GM12878 (cell line): ENCODE results near the gene SESN1. TPM values are rescaled to one million over a fixed set of nuclear protein-coding genes. Genes with fewer than 3 reads are reported as not detected.
A peak's percentile ranks its signal among the peaks of the same experiment; 100 is the strongest.

ENCODE experiments used
- BCLAF1 ChIP-seq: fragments of 450-650 bp; IDR thresholded peaks from 2 replicates; pipeline ENCODE4 v1.6.1; 2017; ENCODE audit warnings: antibody characterized with exemption, mild to moderate bottlenecking, moderate library complexity
- CHD2 ChIP-seq: IDR thresholded peaks from 2 replicates; pipeline ENCODE4 v1.6.1; 2011; ENCODE audit warnings: low read depth, low read length, improper control_type of control experiment, borderline replicate concordance
- CREB1 ChIP-seq: IDR thresholded peaks from 2 replicates; pipeline ENCODE4 v1.6.1; 2012; ENCODE audit warnings: low read depth, mild to moderate bottlenecking, inconsistent platforms
- CREM ChIP-seq: IDR thresholded peaks from 2 replicates; pipeline ENCODE4 v1.6.1; 2014; ENCODE audit warnings: antibody characterized with exemption, low read depth
- EZH2 ChIP-seq: IDR thresholded peaks from 2 replicates; pipeline ENCODE4 v1.6.1; 2012; ENCODE audit warnings: low read depth, mild to moderate bottlenecking, control low read depth, inconsistent platforms, low read length, borderline replicate concordance; ENCODE audit not compliant: control insufficient read depth
- IKZF2 ChIP-seq, 2 experiments: fragments of 450-650 bp; IDR thresholded peaks; 2 replicates each; pipeline ENCODE4 v1.6.1; 2017; ENCODE audit warnings: mild to moderate bottlenecking in 2 of 2, moderate library complexity in 2 of 2
- IRF3 ChIP-seq: fragments of 450-650 bp; IDR thresholded peaks from 2 replicates; pipeline ENCODE4 v1.6.1; 2014; ENCODE audit warnings: mild to moderate bottlenecking
- NKRF ChIP-seq: fragments of 450-650 bp; conservative IDR thresholded peaks from 2 replicates; pipeline ENCODE4 v1.6.1; 2017; ENCODE audit warnings: mild to moderate bottlenecking, moderate library complexity
- POLR2AphosphoS5 ChIP-seq: IDR thresholded peaks from 2 replicates; pipeline ENCODE4 v1.6.1; 2011; ENCODE audit warnings: mild to moderate bottlenecking, low read length, inconsistent platforms
- RELA ChIP-seq: fragments of 450-650 bp; IDR thresholded peaks from 2 replicates; pipeline ENCODE4 v1.8.0; 2014; ENCODE audit warnings: borderline replicate concordance; ENCODE audit not compliant: partially characterized antibody
- SIX5 ChIP-seq: IDR thresholded peaks from 2 replicates; pipeline ENCODE4 v1.6.1; 2011; ENCODE audit warnings: mild to moderate bottlenecking, low read depth, low read length, moderate library complexity; ENCODE audit not compliant: severe bottlenecking
- SP1 ChIP-seq: IDR thresholded peaks from one replicate; pipeline ENCODE4 v1.6.1; 2011; ENCODE audit warnings: low read depth, low read length
- SRF ChIP-seq, 2 experiments: IDR thresholded peaks; 2 replicates each; pipeline ENCODE4 v1.6.1; 2011; ENCODE audit warnings: low read depth in 2 of 2, low read length in 2 of 2, mild to moderate bottlenecking in 1 of 2, moderate library complexity in 1 of 2
- STAT1 ChIP-seq: fragments of 450-650 bp; conservative IDR thresholded peaks from 2 replicates; pipeline ENCODE4 v1.6.1; 2014; ENCODE audit warnings: antibody characterized with exemption, mild to moderate bottlenecking
- SUPT20H ChIP-seq: IDR thresholded peaks from 2 replicates; pipeline ENCODE4 v1.6.1; 2011; ENCODE audit warnings: low read depth, mild to moderate bottlenecking, low read length, moderate library complexity, borderline replicate concordance; ENCODE audit not compliant: control insufficient read depth
- TAF1 ChIP-seq: IDR thresholded peaks from 2 replicates; pipeline ENCODE4 v1.6.1; 2011; ENCODE audit warnings: mild to moderate bottlenecking, low read depth, low read length, borderline replicate concordance
- USF1 ChIP-seq: IDR thresholded peaks from 2 replicates; pipeline ENCODE4 v1.6.1; 2011; ENCODE audit warnings: borderline replicate concordance, low read depth, mild to moderate bottlenecking, moderate library complexity, mixed read lengths, low read length; ENCODE audit not compliant: insufficient read depth; ENCODE audit errors: extremely low read length
- ZBED1 ChIP-seq: IDR thresholded peaks from 2 replicates; pipeline ENCODE4 v1.6.1; 2016; ENCODE audit warnings: borderline replicate concordance
- ZBTB4 ChIP-seq: fragments of 450-650 bp; formaldehyde crosslinking; IDR thresholded peaks from 2 replicates; pipeline ENCODE4 v1.4.0; 2022; ENCODE audit warnings: mild to moderate bottlenecking, moderate library complexity
- polyA plus RNA-seq, 11 experiments: library from polyadenylated mRNA; depleted of rRNA in 4 of 11; unstranded in 6 of 11; stranded (reverse) in 5 of 11; fragments of >200 nt; fragmentation: Nextera tagmentation in 4 of 11; fragmentation: Illumina TruSeq in 1 of 11; extraction: Ambion mirVana in 4 of 11; extraction: Trizol in 1 of 11; gene quantifications; 1 replicate in 1 of 11; 2 replicates in 10 of 11; pipeline versions ENCODE4 v1.2.1 to v1.2.3, GENCODE V29; 2011 to 2016; ENCODE audit warnings: inconsistent platforms in 2 of 11, missing spikeins in 2 of 11, low read depth in 1 of 11
- total RNA-seq, 4 experiments: library from RNA; depleted of rRNA in 3 of 4; stranded (reverse); fragments of >200 nt in 3 of 4; fragmentation: Illumina TruSeq in 1 of 4; extraction: Trizol in 1 of 4; gene quantifications; 2 replicates each; pipeline versions ENCODE4 v1.2.1 to v1.2.3, GENCODE V29; 2013 to 2021

Gene SESN1
- total and polyA plus RNA-seq, 10 of the 15 experiments (the other 5 are each of a cell fraction or from before 2014, with no cell fraction given): 1.3 to 13.0 (median 3.3) TPM

- no peak for TF ChIP-seq BCLAF1
- no peak for TF ChIP-seq TAF1
- TF ChIP-seq SIX5: no peak
- peak; percentile 48; the same call in 1 of the 2 replicates for TF ChIP-seq CREB1
- TF ChIP-seq ZBTB4: no peak
- TF ChIP-seq EZH2: no peak
- no peak for TF ChIP-seq SUPT20H
- TF ChIP-seq IRF3: peak; percentile 38; the same call in 1 of the 2 replicates
- TF ChIP-seq NKRF: peak; percentile 59; the same call in 1 of the 2 replicates
- no peak for TF ChIP-seq CHD2
- TF ChIP-seq ZBED1: no peak
- TF ChIP-seq IKZF2 (IDR thresholded peaks at IDR 0.05): no peak
- no peak for TF ChIP-seq STAT1
- no peak for TF ChIP-seq USF1
- TF ChIP-seq RELA: no peak
- TF ChIP-seq POLR2AphosphoS5: no peak
- no peak for TF ChIP-seq SRF (IDR thresholded peaks at IDR 0.05; ENCODE audit: low read depth in 2 of 2, low read length in 2 of 2)
- peak; percentile 75 for TF ChIP-seq SP1
- no peak for TF ChIP-seq CREM
Measured at GRCh38 chr6:109009236-109009961, 85.2 kb downstream of the SESN1 start (continued).
